GM18867 (cell line): ENCODE measurements around the gene TNFSF4.
"Not testable (repeated sequence)": the region's sequence is repeated elsewhere in the genome, so short reads cannot be mapped to it uniquely, and the experiment has no call there.

ENCODE experiments used
- ATAC-seq: cut with Tn5 transposase; IDR thresholded peaks from one replicate; pipeline ENCODE4 v1.9.1; 2021; ENCODE audit warnings: mild to moderate bottlenecking, moderate library complexity; ENCODE audit not compliant: unreplicated experiment

Gene TNFSF4, protein sequence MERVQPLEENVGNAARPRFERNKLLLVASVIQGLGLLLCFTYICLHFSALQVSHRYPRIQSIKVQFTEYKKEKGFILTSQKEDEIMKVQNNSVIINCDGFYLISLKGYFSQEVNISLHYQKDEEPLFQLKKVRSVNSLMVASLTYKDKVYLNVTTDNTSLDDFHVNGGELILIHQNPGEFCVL

GRCh38 chr1:173206816-173207568 is at the start of gene TNFSF4:
Gene TNFSF4, minus strand, starts transcription at chr1:173207331. Its CDS starts 155 bp downstream, at chr1:173207176.
- no peak for ATAC-seq

DNA sequence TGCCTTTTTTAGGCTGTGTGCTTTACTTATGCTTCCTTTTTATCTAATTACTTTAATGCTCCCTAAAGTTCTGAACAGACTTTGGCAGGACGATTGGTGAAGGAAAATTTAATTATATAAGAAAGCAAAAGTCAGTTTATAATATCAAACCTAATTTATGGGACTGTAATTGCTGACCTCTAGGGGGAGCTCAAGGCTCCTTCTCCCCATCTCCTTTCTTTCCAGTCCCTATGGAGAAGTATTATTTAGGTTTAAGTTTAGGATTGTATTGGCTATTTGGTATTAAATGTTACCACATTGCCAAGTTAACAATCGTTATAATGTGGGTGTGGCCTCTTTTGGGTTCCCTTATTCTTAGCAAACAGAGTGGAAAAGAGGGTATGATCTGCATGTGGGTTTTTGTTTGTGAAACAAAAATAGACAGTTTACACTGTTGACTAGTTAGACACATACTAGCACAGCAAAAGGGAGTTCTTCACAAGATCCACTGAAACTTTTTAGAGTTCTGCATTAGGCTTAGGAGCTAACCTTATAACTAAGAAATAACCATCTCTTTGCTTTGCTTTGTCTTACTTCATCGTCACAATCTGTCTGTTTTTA is 48.2 kb upstream of the TNFSF4 start:
- no peak for ATAC-seq

DNA sequence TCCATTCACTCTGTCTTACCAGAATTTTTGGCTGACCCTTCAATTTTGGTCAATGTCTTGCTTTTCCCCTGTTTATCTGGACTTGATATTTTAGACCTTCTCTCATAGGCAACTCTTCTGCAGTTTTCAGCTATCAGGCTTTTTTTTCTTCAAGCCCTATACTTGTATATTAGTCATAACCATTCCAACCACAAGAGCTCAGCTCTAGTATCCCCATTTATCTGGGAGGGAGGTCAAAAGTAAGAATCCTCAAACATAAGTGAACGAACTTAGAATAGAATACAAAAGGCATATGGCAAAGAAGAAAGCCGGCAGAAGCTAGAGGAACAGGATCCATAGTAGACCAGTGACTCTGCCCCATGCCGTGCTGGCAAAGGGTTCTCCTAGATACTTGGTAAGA is 45.9 kb upstream of the TNFSF4 start:
- ATAC-seq: no peak

DNA sequence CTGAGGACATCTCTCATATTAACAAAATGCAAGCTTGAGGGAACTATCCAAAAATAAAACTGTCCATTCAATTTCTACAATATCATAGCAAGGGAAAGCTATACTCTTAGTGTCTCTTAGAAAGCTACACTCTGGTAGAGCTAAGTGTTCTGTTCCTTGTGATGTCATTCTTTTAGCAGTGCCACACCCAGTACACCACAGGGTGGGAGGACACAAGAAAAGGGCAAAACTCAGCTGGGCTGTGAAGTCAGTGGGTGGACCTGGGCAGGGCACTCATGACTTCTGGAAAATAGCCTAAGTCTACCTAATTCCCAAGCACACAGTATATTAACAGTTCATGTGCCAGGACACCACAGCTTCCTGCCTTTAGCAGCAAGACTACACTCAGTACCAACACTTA is 42.2 kb upstream of the TNFSF4 start:
- no peak for ATAC-seq

- no peak for ATAC-seq
Observed at GRCh38 chr1:173248247-173248940, 41.3 kb upstream of the TNFSF4 start.

- no peak for ATAC-seq
Observed at GRCh38 chr1:173245892-173246291, 38.8 kb upstream of the TNFSF4 start.

DNA sequence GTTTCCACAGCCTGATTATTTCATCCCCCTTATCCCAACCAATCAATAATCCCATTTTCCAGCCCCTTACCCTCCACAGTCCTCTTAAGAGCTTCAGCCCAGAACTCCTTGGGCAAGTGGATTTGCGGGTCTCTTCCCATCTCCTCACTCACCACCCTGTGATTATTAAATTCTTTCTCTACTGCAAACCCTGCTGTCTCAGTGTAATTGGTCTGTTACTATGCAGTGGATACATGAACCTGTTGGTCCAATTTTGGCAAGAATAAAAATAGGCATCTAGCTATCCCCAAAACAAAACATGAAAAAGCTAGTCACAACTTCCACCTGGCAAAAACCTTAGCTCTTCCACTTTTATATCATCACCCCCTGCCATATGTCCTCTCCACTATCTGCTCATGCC is 36.2 kb upstream of the TNFSF4 start:
- ATAC-seq: no peak

GRCh38 chr1:173241528-173242347 is 34.6 kb upstream of the TNFSF4 start:
- ATAC-seq: no peak

DNA sequence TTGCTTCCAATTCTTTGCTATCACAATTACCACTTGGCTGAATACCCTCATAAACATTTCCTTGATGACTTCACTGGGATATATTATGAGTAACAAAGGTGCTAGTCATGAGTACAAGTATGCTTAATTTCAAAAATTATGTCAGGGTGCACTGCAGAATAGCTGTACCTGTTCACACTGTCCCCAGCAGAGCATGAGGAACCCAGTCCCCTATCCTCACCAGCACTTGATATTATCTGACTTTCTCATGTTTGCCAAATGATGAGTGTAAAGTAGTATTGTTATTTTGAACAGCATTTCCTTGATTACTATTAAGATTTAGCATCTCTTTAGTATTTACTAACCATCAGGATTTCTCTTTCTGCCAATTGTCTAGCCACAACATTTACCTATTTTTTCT is 33.5 kb upstream of the TNFSF4 start:
- ATAC-seq: no peak

DNA sequence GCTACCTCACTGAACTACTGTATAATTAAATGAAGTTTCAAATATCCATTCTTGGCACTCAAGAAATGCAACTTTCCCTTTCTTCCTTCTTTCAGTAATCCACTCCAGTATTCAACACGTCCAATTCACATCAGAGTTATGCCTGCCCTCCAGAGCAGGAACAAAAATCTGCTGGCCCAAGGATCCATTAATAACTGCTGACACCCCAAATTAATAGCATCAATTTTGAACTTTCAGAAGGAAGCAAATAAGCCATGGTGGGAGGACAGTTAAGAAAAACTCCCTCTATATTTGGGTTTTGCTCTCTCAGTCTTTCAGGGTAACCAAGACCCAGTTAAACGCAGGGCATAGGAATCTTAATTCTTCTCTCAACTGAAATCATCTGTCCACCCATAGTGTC is 31.9 kb upstream of the TNFSF4 start:
- no peak for ATAC-seq

- ATAC-seq: no peak
Observed at GRCh38 chr1:173234899-173235298, 27.8 kb upstream of the TNFSF4 start.

DNA sequence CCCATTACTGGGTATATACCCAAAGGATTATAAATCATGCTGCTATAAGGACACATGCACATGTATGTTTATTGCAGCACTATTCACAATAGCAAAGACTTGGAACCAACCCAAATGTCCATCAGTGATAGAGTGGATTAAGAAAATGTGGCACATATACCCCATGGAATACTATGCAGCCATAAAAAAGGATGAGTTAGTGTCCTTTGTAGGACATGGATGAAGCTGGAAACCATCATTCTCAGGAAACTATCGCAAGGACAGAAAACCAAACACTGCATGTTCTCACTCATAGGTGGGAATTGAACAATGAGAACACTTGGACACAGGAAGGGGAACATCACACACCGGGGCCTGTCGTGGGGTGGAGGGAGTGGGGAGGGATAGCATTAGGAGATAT is 27.3 kb upstream of the TNFSF4 start:
- not testable (repeated sequence) for ATAC-seq

DNA sequence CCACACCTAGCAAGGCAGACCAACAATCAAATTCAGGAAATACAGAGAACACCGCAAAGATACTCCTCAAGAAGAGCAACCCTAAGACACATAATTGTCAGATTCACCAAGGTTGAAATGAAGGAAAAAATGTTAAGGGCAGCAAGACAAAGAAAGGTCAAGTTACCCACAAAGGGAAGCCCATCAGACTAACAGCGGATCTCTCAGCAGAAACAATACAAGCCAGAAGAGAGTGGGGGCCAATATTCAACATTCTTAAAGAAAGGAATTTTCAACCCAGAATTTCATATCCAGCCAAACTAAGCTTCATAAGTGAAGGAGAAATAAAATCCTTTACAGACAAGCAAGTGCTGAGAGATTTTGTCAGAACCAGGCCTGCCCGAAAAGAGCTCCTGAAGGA is 21.9 kb upstream of the TNFSF4 start:
- not testable (repeated sequence) for ATAC-seq

GRCh38 chr1:173224949-173225348 is 17.8 kb upstream of the TNFSF4 start:
- ATAC-seq: no peak

- no peak for ATAC-seq
Observed at GRCh38 chr1:173224280-173224892, 17.3 kb upstream of the TNFSF4 start.

DNA sequence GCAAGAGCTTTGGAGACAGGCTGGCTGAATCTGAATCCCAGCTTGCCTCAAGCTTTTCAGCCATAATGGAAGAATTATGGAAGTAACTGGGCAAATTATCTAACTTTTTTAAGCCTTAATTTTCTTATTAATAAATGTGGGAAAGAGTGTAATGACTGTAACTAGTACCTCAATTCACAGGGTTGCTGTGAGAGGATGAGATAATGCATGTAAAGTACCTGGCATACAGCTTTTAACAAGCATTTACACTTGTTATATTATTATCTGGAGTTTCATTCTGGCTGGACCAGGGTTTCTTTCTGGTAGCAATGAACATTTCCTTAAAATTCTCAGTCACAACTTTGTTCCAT is 15.9 kb upstream of the TNFSF4 start:
- no peak for ATAC-seq

DNA sequence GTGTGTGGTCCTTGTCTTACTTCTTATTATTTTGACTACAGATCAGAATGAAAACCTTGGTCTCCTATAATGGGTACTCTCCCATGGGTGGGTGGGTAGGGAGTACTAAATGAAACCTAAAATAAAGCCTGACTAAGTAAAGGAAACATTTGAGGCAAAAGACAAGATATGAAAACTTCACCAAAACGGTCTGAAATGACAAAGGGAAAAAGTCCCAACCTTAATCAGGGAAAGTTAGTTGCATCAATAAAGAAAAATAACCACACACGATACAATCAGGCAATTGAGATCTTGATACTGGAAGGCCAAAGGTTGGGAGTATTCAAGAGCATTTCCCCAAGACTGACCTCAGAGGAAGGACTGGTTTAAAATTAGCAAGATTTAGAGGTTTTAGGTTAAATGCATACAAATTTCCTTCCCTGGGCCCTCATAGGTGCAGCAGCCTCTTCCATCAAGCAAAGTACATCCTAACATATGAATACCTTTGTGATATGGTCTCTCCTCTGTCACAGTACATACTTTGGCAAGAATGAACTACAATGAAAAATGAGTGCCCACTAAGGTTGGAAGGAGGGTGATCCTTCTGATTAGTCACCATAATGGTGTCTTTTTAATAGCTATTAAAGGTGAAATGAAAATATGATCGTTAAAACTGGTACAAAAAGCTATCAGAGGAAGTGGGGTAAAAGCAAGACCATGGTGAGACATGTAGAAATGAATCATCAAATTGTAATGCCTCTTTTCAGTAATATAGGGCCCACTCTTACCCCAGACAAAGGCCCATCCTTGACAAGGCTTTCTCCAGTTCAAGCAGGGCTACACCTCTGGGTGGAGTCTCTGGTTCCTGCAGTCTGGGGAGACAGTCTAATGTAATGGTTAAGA is 15.3 kb upstream of the TNFSF4 start:
- no peak for ATAC-seq

DNA sequence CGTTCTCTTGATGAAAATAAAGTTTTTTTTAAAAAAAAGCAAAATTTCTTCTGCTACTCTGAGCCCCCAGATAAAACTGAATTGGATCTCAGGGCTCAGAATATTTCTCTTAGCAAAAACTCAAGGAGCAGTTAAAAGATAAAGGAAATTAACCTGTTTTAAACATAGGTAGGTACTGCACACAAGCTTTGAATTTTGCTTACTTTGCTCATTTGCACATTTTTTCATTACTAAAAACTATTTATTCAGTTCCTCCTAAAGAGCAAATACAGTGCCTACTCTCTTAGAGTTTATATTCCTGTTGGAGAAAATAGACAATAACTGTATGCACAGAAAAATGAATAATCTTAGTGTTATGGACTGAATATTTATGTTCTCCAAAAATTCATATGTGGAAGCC is 13.0 kb upstream of the TNFSF4 start:
- ATAC-seq: no peak

GRCh38 chr1:173213665-173214064 is 6.5 kb upstream of the TNFSF4 start:
- ATAC-seq: no peak
